GM10847 (cell line): ENCODE data around the gene COL12A1.

Source experiments
- POLR2A ChIP-seq: IDR thresholded peaks from 2 replicates; pipeline ENCODE4 v1.6.1; 2011; ENCODE audit not compliant: insufficient read length; ENCODE audit errors: extremely low read depth

COL12A1 gene

DNA sequence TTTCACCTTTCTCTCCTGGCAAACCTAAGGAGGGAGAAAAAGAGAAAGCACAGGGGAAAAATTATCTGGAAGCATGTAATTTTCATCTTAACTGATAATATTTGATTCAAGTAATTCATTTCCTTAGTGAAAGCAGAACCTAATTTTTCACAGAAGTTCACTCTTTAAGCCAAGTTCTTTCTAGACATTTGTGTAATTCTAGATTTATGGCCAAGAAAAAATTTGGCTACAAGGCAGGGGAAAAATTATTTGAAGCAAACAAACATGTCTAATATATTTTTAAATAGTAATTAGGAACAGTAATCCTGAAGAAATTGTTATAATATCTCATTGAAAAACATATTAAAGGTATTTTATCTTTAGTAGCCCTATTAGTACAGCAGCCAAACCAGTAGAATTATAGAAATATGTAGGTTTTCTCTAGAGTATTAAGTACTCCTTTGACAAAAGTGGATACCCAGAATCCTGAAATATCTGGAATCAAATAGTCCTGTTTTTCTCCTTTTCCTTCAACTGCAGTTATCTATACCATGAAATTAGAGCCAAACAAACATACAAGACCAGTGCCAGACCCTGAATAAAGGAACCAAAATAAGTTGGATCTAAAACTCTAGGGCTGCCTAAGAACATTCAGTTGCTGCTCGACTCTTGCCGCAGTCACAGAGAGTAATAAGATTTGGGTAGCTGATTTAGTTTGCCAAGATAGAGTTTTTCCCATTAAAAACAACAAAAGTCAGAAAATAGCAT is 116.5 kb downstream of the COL12A1 start:
- TF ChIP-seq POLR2A, result no peak

DNA sequence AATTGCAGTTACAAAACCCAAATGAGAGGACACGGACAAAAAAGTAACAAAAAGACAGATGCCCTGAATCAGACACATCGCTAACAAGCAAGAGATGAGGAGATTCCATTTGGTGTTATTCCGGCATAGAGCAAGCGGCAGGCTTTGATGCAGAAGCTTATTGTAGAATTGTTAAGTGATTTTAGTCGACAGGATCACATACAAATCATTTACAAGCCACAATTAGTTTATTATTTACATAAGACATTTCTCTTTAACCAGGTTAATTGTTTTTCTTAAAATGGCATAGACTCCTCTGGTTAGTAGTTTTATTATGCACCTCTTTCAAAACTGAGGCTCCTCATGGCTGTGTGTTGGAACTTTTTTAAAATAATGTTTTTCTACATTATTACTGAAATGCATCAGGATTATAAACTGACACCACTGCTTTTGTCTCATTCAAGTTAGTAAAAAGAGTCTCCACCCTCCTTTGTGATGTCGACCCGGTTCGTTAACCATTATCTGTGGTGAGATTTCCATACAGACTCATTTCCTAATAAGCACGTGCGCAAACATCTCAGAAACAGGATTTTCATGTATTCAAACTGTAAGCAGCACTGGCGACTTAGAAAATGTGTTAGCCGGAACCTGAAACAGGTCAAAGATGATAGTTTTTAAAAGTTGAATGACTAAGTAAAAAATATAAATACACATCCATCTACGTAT is 119.8 kb downstream of the COL12A1 start:
- TF ChIP-seq POLR2A, result no peak

DNA sequence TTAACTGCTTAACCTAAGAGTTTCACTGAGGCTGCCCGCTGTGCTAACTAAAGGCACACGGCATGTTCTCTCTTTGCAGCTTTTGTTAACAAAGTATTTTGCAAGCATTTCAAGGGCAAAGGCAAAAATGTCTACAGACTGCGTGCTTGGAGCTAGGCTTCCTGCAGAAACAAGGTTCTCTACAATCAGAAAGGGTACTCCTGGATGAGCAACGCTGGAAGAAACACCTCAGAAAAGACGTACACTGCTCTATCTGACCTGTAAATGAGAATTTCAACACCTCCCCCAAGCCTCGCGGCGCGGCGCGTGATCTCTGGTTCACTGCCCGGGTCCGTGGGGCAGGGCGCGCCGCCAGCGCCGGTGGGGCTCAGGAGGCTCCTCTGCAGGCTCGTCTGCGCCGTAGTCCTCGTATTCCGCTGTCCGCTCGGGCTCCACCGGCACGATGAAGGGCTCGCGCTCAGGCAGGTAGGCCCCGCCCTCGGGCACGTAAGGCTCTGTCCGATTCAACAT is 120.9 kb downstream of the COL12A1 start:
- no peak for TF ChIP-seq POLR2A

DNA sequence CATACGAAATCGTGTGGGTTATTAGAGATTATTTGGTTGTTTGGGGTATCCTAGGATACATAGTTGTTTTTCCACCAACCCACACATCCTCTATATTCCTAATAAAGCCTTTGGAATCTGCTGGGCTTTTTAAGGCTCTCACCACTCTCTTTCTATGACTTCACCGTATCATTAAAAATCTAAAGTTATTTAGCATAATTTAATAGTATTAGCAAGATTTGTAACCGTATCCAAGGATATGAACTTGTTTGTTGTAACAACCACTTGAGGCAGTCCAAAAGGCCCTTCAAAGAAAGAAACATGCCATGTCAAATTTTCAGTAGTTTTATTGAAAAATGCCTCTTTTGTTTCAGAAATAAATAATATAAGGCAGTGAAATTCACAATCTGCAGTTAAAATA is 121.8 kb downstream of the COL12A1 start:
- no peak for TF ChIP-seq POLR2A

DNA sequence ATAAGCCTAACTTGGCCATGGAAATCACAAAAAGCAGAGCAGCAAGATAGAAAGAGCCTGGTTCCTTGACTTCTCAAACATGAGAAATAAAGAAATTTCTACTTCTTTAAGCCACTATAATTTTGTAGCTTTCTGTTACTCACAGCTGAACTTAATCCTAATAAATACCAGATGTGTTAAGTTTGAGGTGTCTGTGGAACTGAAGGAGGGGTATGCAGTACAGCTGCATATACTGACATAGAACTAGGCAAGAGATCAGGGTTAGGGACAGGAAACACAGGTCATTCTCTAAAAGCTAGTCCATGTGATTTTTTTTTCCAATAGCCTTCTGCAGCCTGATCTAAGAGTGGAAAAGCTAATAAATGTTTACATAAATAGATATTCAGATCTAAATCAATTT is 123.9 kb downstream of the COL12A1 start:
- TF ChIP-seq POLR2A, result no peak

GRCh38 chr6:75081047-75081446 is 124.8 kb downstream of the COL12A1 start:
- no peak for TF ChIP-seq POLR2A

- TF ChIP-seq POLR2A, result no peak
Measured at GRCh38 chr6:75079589-75079988, 126.3 kb downstream of the COL12A1 start.

DNA sequence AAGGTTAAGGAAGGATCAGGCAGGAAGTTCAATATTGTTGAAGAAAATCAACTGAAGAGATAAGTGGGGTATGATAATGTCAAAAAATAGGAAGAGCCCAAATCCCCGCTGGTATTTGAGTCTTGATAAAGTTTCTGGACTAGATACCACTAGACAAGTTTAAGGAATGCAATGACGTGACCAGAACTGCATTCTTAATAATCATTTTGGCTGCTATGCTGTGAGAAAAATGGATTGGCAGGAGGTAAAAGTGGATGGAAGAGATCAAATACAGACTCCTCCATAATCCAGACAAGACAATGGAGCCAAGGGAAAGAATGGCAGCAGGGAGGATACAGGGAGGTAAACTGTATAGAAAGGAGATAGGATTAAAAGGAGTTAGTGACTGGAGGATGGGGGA is 128.2 kb downstream of the COL12A1 start:
- TF ChIP-seq POLR2A, result no peak

- no peak for TF ChIP-seq POLR2A
Measured at GRCh38 chr6:75076009-75076408, 129.8 kb downstream of the COL12A1 start.

- TF ChIP-seq POLR2A, result no peak
Measured at GRCh38 chr6:75070244-75070643, 135.6 kb downstream of the COL12A1 start.

- TF ChIP-seq POLR2A, result no peak
Measured at GRCh38 chr6:75065523-75065922, 140.3 kb downstream of the COL12A1 start.

DNA sequence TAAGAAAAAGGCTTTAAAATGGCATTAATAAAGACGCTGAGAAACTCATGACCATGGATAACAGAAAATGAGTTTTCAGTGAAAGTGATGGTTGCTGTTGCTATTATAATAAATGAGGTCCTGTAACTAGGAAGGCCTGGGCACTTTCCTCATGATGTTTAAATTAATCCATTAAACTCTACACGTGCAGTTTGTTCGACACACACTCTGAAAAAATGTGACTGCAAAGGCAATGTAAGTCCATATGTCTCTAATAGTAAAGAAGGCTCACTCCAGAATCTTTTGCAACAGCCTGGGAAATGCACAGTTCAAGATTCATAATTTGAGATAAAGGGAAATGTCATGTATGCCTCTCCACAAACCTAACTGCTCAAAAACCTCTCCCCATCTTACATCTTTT is 153.4 kb downstream of the COL12A1 start:
- TF ChIP-seq POLR2A, result no peak

- no peak for TF ChIP-seq POLR2A
Measured at GRCh38 chr6:75049308-75049707, 156.5 kb downstream of the COL12A1 start.

GRCh38 chr6:75044846-75045245 is 161.0 kb downstream of the COL12A1 start:
- TF ChIP-seq POLR2A, result no peak

DNA sequence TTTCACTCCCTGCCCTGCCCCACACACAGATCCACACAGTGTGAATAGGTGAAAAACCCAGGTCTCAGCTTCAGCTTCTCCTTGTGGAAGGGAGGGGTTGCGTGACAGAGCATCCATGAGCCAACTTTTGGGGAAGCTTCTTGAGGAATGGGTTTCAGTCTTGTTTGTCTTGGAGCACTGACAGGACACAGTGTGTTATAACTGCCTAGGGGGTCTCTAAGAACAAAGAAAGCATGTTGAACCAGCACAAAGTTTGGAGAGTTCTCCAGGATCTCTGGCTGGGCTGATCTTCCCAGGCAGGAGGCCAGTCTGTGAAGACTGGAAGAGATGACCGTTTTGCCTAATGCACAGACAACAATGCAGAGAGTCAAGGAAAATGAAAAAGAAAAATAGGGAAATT is 164.5 kb downstream of the COL12A1 start:
- TF ChIP-seq POLR2A, result no peak
